ENCODE results near the gene MEP1B. TPM values are rescaled to one million over a fixed set of nuclear protein-coding genes. Genes with fewer than 3 reads are reported as not detected.

Gene MEP1B
- total and polyA plus RNA-seq, 2 experiments from 2014 or later = not detected

GRCh38 chr18:32257084-32257785 is 67.4 kb downstream of the MEP1B start (continued):
- no peak for TF ChIP-seq POLR2AphosphoS5 (IDR thresholded peaks at IDR 0.05; ENCODE audit: low read depth)
- no peak for TF ChIP-seq CTCF (conservative IDR thresholded peaks at IDR 0.05; ENCODE audit: low read depth in 2 of 2)
- no peak for TF ChIP-seq ZNF331 (CRISPR knock-in tag; IDR thresholded peaks at IDR 0.05; ENCODE audit: low read depth)

DNA sequence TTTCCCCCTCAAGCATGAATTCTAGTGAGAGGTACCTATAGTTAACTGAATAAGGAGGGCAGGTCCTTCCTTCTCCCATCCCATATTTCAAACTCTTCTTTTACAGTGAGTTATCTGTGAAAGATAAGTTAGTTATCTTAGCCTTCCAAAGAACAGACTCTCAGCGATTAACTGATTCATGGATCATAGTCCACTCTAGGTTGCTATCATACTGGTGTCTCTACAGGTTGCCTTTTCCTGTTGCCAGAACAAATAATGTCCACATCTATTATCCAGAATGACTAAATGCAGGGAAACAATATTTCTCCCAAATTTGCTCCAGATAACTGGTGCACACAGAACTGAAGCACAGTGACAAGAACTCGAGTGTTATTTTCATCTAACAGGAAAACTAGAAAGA is 68.3 kb downstream of the MEP1B start:
- H3K36me3 ChIP-seq (ENCODE audit: insufficient read depth) = no peaks in the 10 kb centered on the region
- Mint-ChIP-seq H3K27ac (no peak overlapping the region), H3K4me1 (no peaks in the 10 kb centered on the region), H3K4me3 (no peak overlapping the region), H3K27me3 (ENCODE audit: insufficient read depth, low read depth, poor library complexity) (no peaks in the 10 kb centered on the region), H3K36me3 (ENCODE audit: low read depth) (no peaks in the 10 kb centered on the region; the same call in 2 of the 3 replicates), H3K9me3 (no peaks in the 10 kb centered on the region)
- peaks cover 20% of the 10 kb centered on the region for H3K9me2 ChIP-seq (ENCODE audit: insufficient read depth)
- H4K20me1 ChIP-seq (replicated peaks; ENCODE audit: insufficient read depth) = no peaks in the 10 kb centered on the region
- DNase-seq (ENCODE audit: low spot score) (no peak), ATAC-seq (no peak)
- H2AFZ ChIP-seq = no peak overlapping the region
- no peaks in the 10 kb centered on the region for H3F3A ChIP-seq (replicated peaks; ENCODE audit: low read depth)
- no peaks in the 10 kb centered on the region for H3K4me1 ChIP-seq (ENCODE audit: insufficient read depth)
- no peaks in the 10 kb centered on the region for H3K27me3 ChIP-seq (ENCODE audit: insufficient read depth)
- H3K79me2 ChIP-seq (replicated peaks; ENCODE audit: insufficient read depth) = no peaks in the 10 kb centered on the region
- no peak overlapping the region for H3K27ac ChIP-seq (ENCODE audit: low read depth)
- no peak overlapping the region for H3K4me2 ChIP-seq
- H3K4me3 ChIP-seq = no peak overlapping the region
- TF ChIP-seq ZNF114 (CRISPR knock-in tag; IDR thresholded peaks at IDR 0.05) (no peak), ETS1 (IDR thresholded peaks at IDR 0.05) (no peak), EZH2 (IDR thresholded peaks at IDR 0.05; ENCODE audit: low read depth, unreplicated experiment) (no peak), STAT1 (IDR thresholded peaks at IDR 0.05; ENCODE audit: unreplicated experiment) (no peak), CTCF (conservative IDR thresholded peaks at IDR 0.05; ENCODE audit: low read depth in 2 of 2) (no peak), NANOG (IDR thresholded peaks at IDR 0.05; ENCODE audit: borderline replicate concordance) (no peak), EZH2phosphoT487 (IDR thresholded peaks at IDR 0.05; ENCODE audit: unreplicated experiment) (no peak), JUNB (IDR thresholded peaks at IDR 0.05; ENCODE audit: unreplicated experiment) (no peak)
- TF ChIP-seq, protein P1, sequence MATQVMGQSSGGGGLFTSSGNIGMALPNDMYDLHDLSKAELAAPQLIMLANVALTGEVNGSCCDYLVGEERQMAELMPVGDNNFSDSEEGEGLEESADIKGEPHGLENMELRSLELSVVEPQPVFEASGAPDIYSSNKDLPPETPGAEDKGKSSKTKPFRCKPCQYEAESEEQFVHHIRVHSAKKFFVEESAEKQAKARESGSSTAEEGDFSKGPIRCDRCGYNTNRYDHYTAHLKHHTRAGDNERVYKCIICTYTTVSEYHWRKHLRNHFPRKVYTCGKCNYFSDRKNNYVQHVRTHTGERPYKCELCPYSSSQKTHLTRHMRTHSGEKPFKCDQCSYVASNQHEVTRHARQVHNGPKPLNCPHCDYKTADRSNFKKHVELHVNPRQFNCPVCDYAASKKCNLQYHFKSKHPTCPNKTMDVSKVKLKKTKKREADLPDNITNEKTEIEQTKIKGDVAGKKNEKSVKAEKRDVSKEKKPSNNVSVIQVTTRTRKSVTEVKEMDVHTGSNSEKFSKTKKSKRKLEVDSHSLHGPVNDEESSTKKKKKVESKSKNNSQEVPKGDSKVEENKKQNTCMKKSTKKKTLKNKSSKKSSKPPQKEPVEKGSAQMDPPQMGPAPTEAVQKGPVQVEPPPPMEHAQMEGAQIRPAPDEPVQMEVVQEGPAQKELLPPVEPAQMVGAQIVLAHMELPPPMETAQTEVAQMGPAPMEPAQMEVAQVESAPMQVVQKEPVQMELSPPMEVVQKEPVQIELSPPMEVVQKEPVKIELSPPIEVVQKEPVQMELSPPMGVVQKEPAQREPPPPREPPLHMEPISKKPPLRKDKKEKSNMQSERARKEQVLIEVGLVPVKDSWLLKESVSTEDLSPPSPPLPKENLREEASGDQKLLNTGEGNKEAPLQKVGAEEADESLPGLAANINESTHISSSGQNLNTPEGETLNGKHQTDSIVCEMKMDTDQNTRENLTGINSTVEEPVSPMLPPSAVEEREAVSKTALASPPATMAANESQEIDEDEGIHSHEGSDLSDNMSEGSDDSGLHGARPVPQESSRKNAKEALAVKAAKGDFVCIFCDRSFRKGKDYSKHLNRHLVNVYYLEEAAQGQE (IDR thresholded peaks at IDR 0.05; ENCODE audit: unreplicated experiment) = no peak

Data from GM23338 (cell line).